Astrocyte (in vitro differentiated cells and primary cell): ENCODE measurements around the gene SSR4. TPM values are rescaled to one million over a fixed set of nuclear protein-coding genes. Genes with fewer than 3 reads are reported as not detected.

Source experiments
- DNase-seq: peaks from one replicate; pipeline ENCODE4 v3.0.0-alpha.2; 2010; ENCODE audit warnings: low read depth
- FAIRE-seq: peaks from 2 replicates; lab custom pipeline; 2011; peaks lifted over from hg19 to GRCh38; lab: Jason Lieb, UNC
- H2AFZ ChIP-seq: 2 replicates; pipeline ENCODE4 v1.6.0; 2012; ENCODE audit warnings: low read depth, low read length, inconsistent platforms
- H3K27ac ChIP-seq: 2 replicates; pipeline ENCODE4 v1.5.1; 2011; ENCODE audit warnings: low read depth, low read length, inconsistent platforms
- H3K27me3 ChIP-seq: 2 replicates; pipeline ENCODE4 v1.6.0; 2011; ENCODE audit warnings: low read length, inconsistent platforms; ENCODE audit not compliant: insufficient read depth
- H3K36me3 ChIP-seq: 2 replicates; pipeline ENCODE4 v1.5.1; 2011; ENCODE audit warnings: low read length, inconsistent platforms; ENCODE audit not compliant: insufficient read depth
- H3K4me1 ChIP-seq: 2 replicates; pipeline ENCODE4 v1.5.1; 2011; ENCODE audit warnings: low read length, inconsistent platforms; ENCODE audit not compliant: insufficient read depth
- H3K4me2 ChIP-seq: 2 replicates; pipeline ENCODE4 v1.6.0; 2012; ENCODE audit warnings: low read length, inconsistent platforms
- H3K4me3 ChIP-seq: 2 replicates; pipeline ENCODE4 v1.5.1; 2011; ENCODE audit warnings: low read depth, mild to moderate bottlenecking, low read length, inconsistent platforms; ENCODE audit not compliant: insufficient read depth
- H3K79me2 ChIP-seq: 2 replicates; pipeline ENCODE4 v1.6.0; 2012; ENCODE audit warnings: mild to moderate bottlenecking, low read length, inconsistent platforms; ENCODE audit not compliant: insufficient read depth
- H3K9ac ChIP-seq: 2 replicates; pipeline ENCODE4 v1.6.0; 2012; ENCODE audit warnings: mild to moderate bottlenecking, low read length, inconsistent platforms
- H3K9me3 ChIP-seq: 2 replicates; pipeline ENCODE4 v1.5.1; 2012; ENCODE audit warnings: low read depth, mild to moderate bottlenecking, low read length, inconsistent platforms; ENCODE audit not compliant: insufficient read depth
- H4K20me1 ChIP-seq: 2 replicates; pipeline ENCODE4 v1.6.0; 2012; ENCODE audit warnings: low read length, inconsistent platforms; ENCODE audit not compliant: insufficient read depth
- H3K27ac Mint-ChIP-seq: one replicate; pipeline ENCODE4 v1.8.0; 2021; ENCODE audit warnings: mild to moderate bottlenecking, mixed read lengths; ENCODE audit not compliant: unreplicated experiment
- H3K27me3 Mint-ChIP-seq: one replicate; pipeline ENCODE4 v1.8.0; 2021; ENCODE audit warnings: low read depth, mixed read lengths; ENCODE audit not compliant: unreplicated experiment
- H3K36me3 Mint-ChIP-seq: one replicate; pipeline ENCODE4 v1.8.0; 2021; ENCODE audit warnings: low read depth, mixed read lengths; ENCODE audit not compliant: unreplicated experiment
- H3K4me1 Mint-ChIP-seq: one replicate; pipeline ENCODE4 v1.8.0; 2021; ENCODE audit warnings: low read depth, mixed read lengths; ENCODE audit not compliant: unreplicated experiment
- H3K4me3 Mint-ChIP-seq: one replicate; pipeline ENCODE4 v1.8.0; 2021; ENCODE audit warnings: mild to moderate bottlenecking, moderate library complexity, mixed read lengths; ENCODE audit not compliant: unreplicated experiment
- H3K9me3 Mint-ChIP-seq: one replicate; pipeline ENCODE4 v1.8.0; 2021; ENCODE audit warnings: mild to moderate bottlenecking, mixed read lengths; ENCODE audit not compliant: unreplicated experiment
- EZH2 ChIP-seq: IDR thresholded peaks from 2 replicates; pipeline ENCODE4 v1.6.1; 2012; ENCODE audit warnings: mild to moderate bottlenecking, low read length, inconsistent platforms; ENCODE audit not compliant: insufficient read depth
- total RNA-seq: library from RNA; stranded (reverse); gene quantifications from 2 replicates; pipeline ENCODE4 v1.2.1, GENCODE V29; 2021
- TF ChIP-seq, protein P1 (sequence below): IDR thresholded peaks from 2 replicates; pipeline ENCODE4 v1.5.1; 2011; ENCODE audit warnings: low read depth, mild to moderate bottlenecking, inconsistent platforms, low read length, moderate library complexity; ENCODE audit not compliant: insufficient read depth

The SSR4 gene
- total RNA-seq, 1 donor from 2014 or later: 252 TPM

DNA sequence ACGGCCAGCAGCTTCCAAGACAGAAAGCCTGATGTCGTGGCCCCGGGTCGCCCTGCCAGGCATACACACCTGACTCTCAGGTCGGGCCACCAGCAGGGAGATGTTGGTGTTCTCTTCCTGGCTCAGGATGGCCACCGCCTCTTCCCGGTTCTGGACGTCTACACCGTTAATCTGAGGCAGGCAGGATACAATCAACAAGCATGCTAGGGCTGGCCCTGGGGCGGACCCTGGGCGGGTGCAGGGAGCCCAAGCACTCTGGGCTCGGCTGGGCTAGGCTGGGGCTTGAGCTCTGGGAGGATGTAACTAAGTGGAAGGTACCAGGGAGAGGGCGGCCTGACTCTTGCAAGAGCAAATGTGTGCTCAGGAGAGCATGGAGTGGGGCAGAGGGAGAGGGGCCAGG, 11.0 kb downstream of the SSR4 start:
- no peak for TF ChIP-seq EZH2
- TF ChIP-seq, protein P1, sequence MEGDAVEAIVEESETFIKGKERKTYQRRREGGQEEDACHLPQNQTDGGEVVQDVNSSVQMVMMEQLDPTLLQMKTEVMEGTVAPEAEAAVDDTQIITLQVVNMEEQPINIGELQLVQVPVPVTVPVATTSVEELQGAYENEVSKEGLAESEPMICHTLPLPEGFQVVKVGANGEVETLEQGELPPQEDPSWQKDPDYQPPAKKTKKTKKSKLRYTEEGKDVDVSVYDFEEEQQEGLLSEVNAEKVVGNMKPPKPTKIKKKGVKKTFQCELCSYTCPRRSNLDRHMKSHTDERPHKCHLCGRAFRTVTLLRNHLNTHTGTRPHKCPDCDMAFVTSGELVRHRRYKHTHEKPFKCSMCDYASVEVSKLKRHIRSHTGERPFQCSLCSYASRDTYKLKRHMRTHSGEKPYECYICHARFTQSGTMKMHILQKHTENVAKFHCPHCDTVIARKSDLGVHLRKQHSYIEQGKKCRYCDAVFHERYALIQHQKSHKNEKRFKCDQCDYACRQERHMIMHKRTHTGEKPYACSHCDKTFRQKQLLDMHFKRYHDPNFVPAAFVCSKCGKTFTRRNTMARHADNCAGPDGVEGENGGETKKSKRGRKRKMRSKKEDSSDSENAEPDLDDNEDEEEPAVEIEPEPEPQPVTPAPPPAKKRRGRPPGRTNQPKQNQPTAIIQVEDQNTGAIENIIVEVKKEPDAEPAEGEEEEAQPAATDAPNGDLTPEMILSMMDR: no peak
- no peaks in the 10 kb centered on the region for H4K20me1 ChIP-seq
- no peaks in the 10 kb centered on the region for H3K4me1 ChIP-seq
- Mint-ChIP-seq H3K4me1 (no peaks in the 10 kb centered on the region), H3K9me3 (no peaks in the 10 kb centered on the region), H3K4me3 (no peak overlapping the region), H3K36me3 (peaks cover 3% of the 10 kb centered on the region), H3K27ac (no peak overlapping the region), H3K27me3 (peaks cover 2% of the 10 kb centered on the region)
- no peaks in the 10 kb centered on the region for H3K79me2 ChIP-seq
- H3K4me2 ChIP-seq: no peak overlapping the region
- H3K9me3 ChIP-seq: no peaks in the 10 kb centered on the region
- H3K36me3 ChIP-seq: no peaks in the 10 kb centered on the region
- no peak for FAIRE-seq
- H3K4me3 ChIP-seq: no peak overlapping the region
- DNase-seq: no peak
- H3K27me3 ChIP-seq: no peaks in the 10 kb centered on the region
- no peak overlapping the region for H2AFZ ChIP-seq
- no peak overlapping the region for H3K27ac ChIP-seq
- H3K9ac ChIP-seq: no peak overlapping the region

DNA sequence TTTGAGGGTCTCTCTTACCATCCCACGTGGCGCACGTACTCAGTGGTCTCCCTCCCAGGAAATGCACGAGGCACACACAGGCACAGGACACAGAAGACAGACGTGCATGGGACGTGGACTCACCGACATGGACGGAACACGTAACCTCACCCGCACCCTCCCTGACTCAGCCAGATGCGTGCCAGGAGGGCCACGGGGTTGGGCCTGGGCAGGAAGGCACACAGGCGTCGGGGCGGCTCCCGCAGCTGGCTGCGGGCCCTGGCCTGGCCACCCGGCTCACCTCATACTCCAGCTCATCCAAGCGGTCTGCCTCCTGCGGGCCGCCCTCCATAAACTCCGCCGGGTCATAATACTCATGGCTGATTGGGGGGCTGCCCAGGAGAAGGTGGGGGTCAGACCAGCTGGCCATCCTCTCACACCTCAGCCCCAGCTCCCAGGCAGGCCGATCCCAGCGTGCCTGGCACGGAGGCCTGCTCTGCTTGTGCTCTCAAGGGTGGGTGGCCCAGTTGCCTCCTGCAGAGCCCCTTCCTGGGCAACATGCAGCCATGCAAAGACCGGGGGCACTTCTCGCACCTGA, 12.6 kb downstream of the SSR4 start:
- H3K9me3 Mint-ChIP-seq: no peaks in the 10 kb centered on the region

DNA sequence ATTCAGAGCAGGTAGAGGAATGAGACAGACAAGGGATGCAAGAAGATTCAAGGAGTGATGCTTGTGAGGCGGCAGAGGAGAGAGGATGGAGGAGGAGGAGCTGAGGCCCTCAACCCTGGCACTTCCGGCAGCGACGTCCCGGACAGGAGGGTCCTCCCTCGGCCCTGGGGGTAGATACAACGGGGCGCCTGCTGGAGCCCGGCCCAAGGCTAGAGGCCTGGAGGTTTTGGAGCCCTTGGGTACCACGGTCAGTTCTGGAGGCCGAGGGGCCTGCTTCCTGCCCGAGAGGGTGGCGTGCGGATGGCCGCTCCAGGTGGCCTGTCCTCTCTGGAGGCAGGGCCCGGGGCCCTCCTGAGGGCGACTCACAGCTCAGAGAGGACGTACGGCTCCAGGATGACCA, 13.5 kb downstream of the SSR4 start:
- Histone ChIP-seq H2AFZ (no peak overlapping the region), H4K20me1 (no peaks in the 10 kb centered on the region), H3K27me3 (no peaks in the 10 kb centered on the region), H3K4me2 (no peak overlapping the region), H3K27ac (no peak overlapping the region), H3K9me3 (no peaks in the 10 kb centered on the region), H3K36me3 (no peaks in the 10 kb centered on the region), H3K4me3 (no peak overlapping the region), H3K4me1 (no peaks in the 10 kb centered on the region), H3K79me2 (no peaks in the 10 kb centered on the region), H3K9ac (no peak overlapping the region)
- Mint-ChIP-seq H3K4me1 (no peaks in the 10 kb centered on the region), H3K4me3 (no peak overlapping the region), H3K27ac (no peak overlapping the region), H3K9me3 (no peaks in the 10 kb centered on the region), H3K36me3 (peaks cover 3% of the 10 kb centered on the region), H3K27me3 (peaks cover 3% of the 10 kb centered on the region)
- no peak for FAIRE-seq
- DNase-seq: no peak
- TF ChIP-seq, protein P1: no peak
- TF ChIP-seq EZH2: no peak

More for the DNA sequence above, 12.6 kb downstream of the SSR4 start:
- no peaks in the 10 kb centered on the region for H3K4me1 ChIP-seq
- H2AFZ ChIP-seq: no peak overlapping the region
- Mint-ChIP-seq H3K27ac (no peak overlapping the region), H3K36me3 (peaks cover 3% of the 10 kb centered on the region), H3K4me1 (no peaks in the 10 kb centered on the region), H3K4me3 (no peak overlapping the region), H3K27me3 (peaks cover 2% of the 10 kb centered on the region)
- no peak overlapping the region for H3K4me3 ChIP-seq
- H3K4me2 ChIP-seq: no peak overlapping the region
- DNase-seq (no peak), FAIRE-seq (no peak)
- H3K27me3 ChIP-seq: no peaks in the 10 kb centered on the region
- no peaks in the 10 kb centered on the region for H3K79me2 ChIP-seq
- H3K9me3 ChIP-seq: no peaks in the 10 kb centered on the region
- H3K9ac ChIP-seq: no peak overlapping the region
- TF ChIP-seq, protein P1: no peak
- TF ChIP-seq EZH2: no peak
- H4K20me1 ChIP-seq: no peaks in the 10 kb centered on the region
- no peak overlapping the region for H3K27ac ChIP-seq
- no peaks in the 10 kb centered on the region for H3K36me3 ChIP-seq
